Measurements from ENCODE around the gene COL6A3. TPM values are rescaled to one million over a fixed set of nuclear protein-coding genes. Genes with fewer than 3 reads are reported as not detected.

COL6A3 gene
- total RNA-seq, 1 experiment from 2014 or later = 0.81 TPM

GRCh38 chr2:237358721-237359517 lies 55.0 kb downstream of the COL6A3 start:
- H3K27ac ChIP-seq (ENCODE audit: insufficient read length, low read depth, low read length) = no peak overlapping the region
- H3K14ac ChIP-seq (ENCODE audit: insufficient read depth, low read length) = no peak overlapping the region
- Mint-ChIP-seq H3K36me3 (ENCODE audit: insufficient read depth in 1 of 3, low read depth in 3 of 3) (no peaks in the 10 kb centered on the region; a peak in 1 of 7 replicates), H3K9me3 (no peaks in the 10 kb centered on the region), H3K4me1 (peaks cover 30 to 39% of the 10 kb centered on the region in 2 experiments), H3K27me3 (ENCODE audit: low read depth) (peaks cover 14% of the 10 kb centered on the region), H3K4me3 (no peak overlapping the region; a peak in 1 of 5 replicates), H3K27ac (peak overlapping the region in 2 of 3 experiments; percentile 29 to 90; a peak in 3 of 7 replicates)
- no peak overlapping the region for H2BK20ac ChIP-seq (ENCODE audit: low read depth, low read length, poor library complexity, severe bottlenecking)
- H2BK12ac ChIP-seq (ENCODE audit: insufficient read length, low read depth, low read length) = no peak overlapping the region
- no peaks in the 10 kb centered on the region for H3K23me2 ChIP-seq (ENCODE audit: insufficient read length, low read depth, low read length, poor library complexity, severe bottlenecking)
- peak overlapping the region; percentile 16 for H3K4me2 ChIP-seq (ENCODE audit: insufficient read depth, insufficient read length, low read length)
- no peak overlapping the region for H2BK5ac ChIP-seq (ENCODE audit: insufficient read length, low read length)
- WGBS (ENCODE audit: extremely low coverage, insufficient read length, low lambda C conversion rate) = no CpG with 5 or more reads among the region's 9 CpGs
- no peak overlapping the region for H2AK5ac ChIP-seq (ENCODE audit: insufficient read length, low read length)
- H2BK15ac ChIP-seq (ENCODE audit: low read depth, low read length) = no peak overlapping the region
- no peak overlapping the region for H3K9ac ChIP-seq (ENCODE audit: extremely low read depth, insufficient read length, low read length)
- no peaks in the 10 kb centered on the region for H3K79me1 ChIP-seq (ENCODE audit: insufficient read depth, low read depth, low read length, poor library complexity, severe bottlenecking)
- no peak overlapping the region for H4K91ac ChIP-seq (ENCODE audit: insufficient read length, low read depth, low read length)
- no peak overlapping the region for H3K4ac ChIP-seq (ENCODE audit: low read depth, low read length)
- no peaks in the 10 kb centered on the region for H3K79me2 ChIP-seq (ENCODE audit: insufficient read depth, low read length)
- H3K18ac ChIP-seq (ENCODE audit: insufficient read length, low read depth, low read length) = peak overlapping the region; percentile 30
- H3T11ph ChIP-seq (ENCODE audit: low read length) = no peak overlapping the region
- H3K4me1 ChIP-seq (ENCODE audit: insufficient read depth, low read length) = peaks cover 6% of the 10 kb centered on the region; the same call in 1 of the 2 replicates
- no peak overlapping the region for H3K56ac ChIP-seq (ENCODE audit: insufficient read length, low read depth, low read length)
- H4K8ac ChIP-seq (replicated peaks; ENCODE audit: insufficient read length, low read depth, low read length) = no peak overlapping the region
- H4K20me1 ChIP-seq (ENCODE audit: control insufficient read depth, insufficient read depth, insufficient read length) = no peaks in the 10 kb centered on the region
- H3K27me3 ChIP-seq (ENCODE audit: insufficient read depth, low read length) = no peaks in the 10 kb centered on the region
- no peak overlapping the region for H3K23ac ChIP-seq (ENCODE audit: insufficient read length, low read depth, low read length)
- H2AFZ ChIP-seq (ENCODE audit: low read length) = no peak overlapping the region
- DNase-seq = peak; percentile 47
- no peaks in the 10 kb centered on the region for H3K9me3 ChIP-seq (ENCODE audit: control insufficient read depth, low read depth, low read length)
- H2BK120ac ChIP-seq (ENCODE audit: low read depth, low read length, poor library complexity, severe bottlenecking) = no peak overlapping the region
- no peak overlapping the region for H4K5ac ChIP-seq (ENCODE audit: insufficient read length, low read depth, low read length)
- no peak for TF ChIP-seq CTCF (conservative IDR thresholded peaks at IDR 0.05)

All from H9 (cell line).